ENCODE results near the gene KLHL11. TPM values are rescaled to one million over a fixed set of nuclear protein-coding genes. Genes with fewer than 3 reads are reported as not detected.
"Not testable (repeated sequence)": the region's sequence is repeated elsewhere in the genome, so short reads cannot be mapped to it uniquely, and the experiment has no call there.

Gene KLHL11
- total RNA-seq, 1 donor from 2014 or later, result 6.8 TPM

DNA sequence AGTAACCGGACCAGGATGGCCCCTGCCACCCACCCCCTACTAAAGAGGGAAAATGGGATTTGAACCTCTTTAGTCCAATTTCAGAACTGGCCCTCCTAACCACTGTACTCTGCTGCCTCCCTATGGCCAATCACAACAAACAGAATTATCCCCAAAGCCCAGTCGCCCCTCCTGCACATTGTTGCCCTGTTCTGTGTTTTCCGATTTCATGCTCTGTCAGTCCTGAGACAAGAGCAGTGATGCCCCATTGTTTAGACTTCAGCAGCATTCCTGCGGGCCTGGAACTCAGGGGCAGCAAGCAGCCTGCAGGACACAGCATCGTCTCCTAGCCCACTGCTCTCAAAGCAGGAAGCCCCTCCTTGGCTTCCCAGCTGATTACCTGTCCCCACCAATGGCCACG lies 20.5 kb upstream of the KLHL11 start:
- peak; percentile 41 for ATAC-seq

- no peak for ATAC-seq
These were observed 17.5 kb upstream of the KLHL11 start for GRCh38 chr17:41882756-41883155.

DNA sequence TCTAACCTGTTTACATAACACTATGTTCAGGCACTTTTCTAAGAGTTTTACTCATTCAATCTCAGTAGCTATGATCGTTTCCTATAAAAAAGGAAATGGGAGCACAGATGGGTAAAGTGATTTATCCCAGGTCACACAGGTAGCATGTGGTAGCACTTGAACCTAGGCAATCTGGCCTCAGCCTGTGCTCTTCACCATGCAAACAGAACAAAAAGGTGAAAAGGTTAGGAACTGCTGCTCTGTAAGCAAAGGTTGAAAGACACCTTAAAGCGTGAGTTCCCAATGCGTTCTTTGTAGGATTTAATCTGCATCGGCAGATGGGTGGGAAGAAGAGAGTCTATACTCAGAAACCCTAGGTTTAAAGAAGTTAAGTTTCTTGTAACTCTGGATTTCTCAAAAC lies 14.9 kb upstream of the KLHL11 start:
- no peak for ATAC-seq

DNA sequence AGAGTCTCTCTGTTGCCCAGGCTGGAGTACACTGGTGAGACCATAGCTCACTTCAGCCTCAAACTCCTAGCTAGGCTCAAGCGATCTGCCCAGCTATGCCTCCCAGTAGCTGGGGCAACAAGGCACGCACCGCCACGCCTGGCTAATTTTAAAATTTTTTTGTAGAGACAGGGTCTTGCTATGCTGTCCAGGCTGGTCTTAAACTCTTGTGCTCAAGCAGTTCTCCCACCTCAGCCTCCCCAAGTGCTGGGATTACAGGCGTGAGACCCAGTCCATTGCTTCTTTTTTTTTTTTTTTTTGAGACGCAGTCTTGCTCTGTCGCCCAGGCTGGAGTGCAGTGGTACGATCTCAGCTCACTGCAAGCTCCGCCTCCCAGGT lies 9.1 kb upstream of the KLHL11 start:
- ATAC-seq, result not testable (repeated sequence)

GRCh38 chr17:41873559-41874292 lies 8.5 kb upstream of the KLHL11 start:
- ATAC-seq, result no peak

GRCh38 chr17:41871789-41872188 lies 6.6 kb upstream of the KLHL11 start:
- no peak for ATAC-seq

- no peak for ATAC-seq
These were observed 5.4 kb upstream of the KLHL11 start for GRCh38 chr17:41870627-41871026.

- ATAC-seq, result no peak
These were observed 4.9 kb upstream of the KLHL11 start for GRCh38 chr17:41870097-41870496.

GRCh38 chr17:41869426-41869825 lies 4.2 kb upstream of the KLHL11 start:
- peak; percentile 60 for ATAC-seq

GRCh38 chr17:41868568-41868967 lies 3.3 kb upstream of the KLHL11 start:
- no peak for ATAC-seq

DNA sequence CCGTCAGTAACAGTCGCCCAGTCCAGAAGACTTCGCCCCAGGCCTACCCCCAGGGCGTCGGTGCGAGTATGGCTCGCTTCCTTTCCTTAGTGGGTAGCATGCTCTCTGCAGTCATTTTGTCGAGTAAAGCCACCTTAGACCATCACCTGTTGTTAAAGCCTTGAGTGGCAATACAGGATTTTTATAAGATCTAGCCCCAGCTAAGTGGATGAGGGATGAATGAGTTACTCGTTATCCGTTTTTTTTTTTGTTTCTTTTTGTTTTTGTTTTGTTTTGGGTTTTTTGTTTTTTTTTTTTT lies 322 bp upstream of the KLHL11 start:
- no peak for ATAC-seq

DNA sequence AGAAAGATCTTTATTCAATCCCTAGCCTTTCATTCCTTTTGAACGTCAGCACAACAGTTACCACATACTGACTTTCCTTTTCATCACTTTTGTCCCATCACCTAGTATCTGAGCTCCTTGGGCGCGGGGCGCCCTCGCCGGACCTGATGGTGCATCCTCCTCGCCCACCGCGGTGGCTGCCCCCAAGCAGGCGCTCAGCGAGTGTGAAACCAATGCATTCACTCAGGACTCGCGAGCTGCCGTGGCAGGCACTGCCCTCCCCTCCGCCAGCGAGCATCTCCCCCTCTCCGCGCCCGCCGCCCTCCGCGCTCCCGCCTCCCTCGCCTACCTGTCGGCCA lies 756 bp downstream of the KLHL11 start:
- no peak for ATAC-seq

GRCh38 chr17:41863074-41863848 lies 2.0 kb downstream of the KLHL11 start:
- no peak for ATAC-seq

- no peak for ATAC-seq
These were observed 4.8 kb downstream of the KLHL11 start for GRCh38 chr17:41860254-41860931.

- ATAC-seq, result peak; percentile 51
These were observed 13.8 kb downstream of the KLHL11 start for GRCh38 chr17:41851382-41851781.

DNA sequence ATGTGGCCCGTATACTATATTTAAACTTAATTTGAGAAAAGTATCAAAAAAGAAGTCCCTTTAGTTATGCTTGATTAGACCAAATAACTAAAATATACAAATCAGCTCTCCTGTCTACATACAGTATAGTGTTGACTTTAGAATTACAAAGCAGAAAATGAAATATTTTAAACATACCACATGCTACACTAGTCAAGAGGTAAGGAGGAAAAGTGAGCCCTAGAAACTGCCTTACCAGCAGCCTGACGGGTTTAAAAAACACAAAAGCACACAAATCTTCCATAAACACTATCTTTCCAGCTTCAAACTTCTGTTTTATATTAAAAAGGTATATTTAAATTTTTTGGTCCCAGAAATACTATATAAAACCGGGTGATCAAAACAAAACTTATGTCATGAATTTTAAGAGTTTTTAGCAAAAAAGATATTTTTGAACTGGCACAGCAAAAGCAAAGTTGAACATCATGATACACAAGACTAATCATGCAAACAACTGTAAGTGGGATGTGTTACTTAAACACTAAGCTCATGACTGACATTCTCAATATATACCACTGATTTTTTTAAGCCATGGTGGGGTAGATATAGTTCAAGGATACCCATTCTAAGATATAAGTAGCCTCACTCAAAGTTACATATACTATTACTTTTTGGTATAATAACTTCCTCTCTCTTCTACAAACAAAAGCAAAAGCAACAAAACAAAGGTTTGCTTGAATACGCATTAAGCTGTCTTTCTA lies 15.8 kb downstream of the KLHL11 start:
- no peak for ATAC-seq

DNA sequence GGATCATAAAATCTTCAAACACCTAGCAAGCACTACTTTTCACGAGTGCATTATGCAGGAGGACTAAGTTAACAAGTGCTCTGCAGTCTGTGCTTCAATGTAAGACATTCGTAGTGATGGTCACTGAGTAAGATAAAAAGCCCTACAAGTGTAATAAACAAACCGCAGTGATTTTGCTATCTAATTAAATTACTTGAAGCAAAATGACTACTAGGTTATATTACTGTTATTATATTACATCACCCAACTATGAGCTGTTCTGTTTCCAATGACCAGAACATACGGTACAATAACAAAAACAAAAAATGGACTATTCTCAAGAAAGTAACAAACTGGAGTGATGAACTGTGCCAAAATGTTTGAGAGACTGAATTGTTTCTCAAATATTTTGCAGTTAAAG lies 16.4 kb downstream of the KLHL11 start:
- no peak for ATAC-seq

DNA sequence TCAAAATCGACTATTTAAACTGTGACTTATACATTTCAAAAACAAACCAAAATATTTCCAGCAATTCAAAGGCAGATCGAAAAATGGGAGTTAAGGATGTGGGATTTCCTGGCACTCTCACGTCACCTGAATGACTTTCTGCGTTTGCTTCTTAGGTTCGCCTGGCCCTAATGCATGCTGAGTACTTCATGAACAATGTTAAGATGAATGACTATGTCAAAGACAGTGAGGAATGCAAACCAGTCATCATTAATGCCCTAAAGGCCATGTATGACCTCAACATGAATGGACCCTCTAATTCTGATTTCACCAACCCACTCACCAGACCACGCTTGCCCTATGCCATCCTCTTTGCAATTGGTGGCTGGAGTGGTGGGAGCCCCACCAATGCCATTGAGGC lies 20.3 kb downstream of the KLHL11 start:
- no peak for ATAC-seq

DNA sequence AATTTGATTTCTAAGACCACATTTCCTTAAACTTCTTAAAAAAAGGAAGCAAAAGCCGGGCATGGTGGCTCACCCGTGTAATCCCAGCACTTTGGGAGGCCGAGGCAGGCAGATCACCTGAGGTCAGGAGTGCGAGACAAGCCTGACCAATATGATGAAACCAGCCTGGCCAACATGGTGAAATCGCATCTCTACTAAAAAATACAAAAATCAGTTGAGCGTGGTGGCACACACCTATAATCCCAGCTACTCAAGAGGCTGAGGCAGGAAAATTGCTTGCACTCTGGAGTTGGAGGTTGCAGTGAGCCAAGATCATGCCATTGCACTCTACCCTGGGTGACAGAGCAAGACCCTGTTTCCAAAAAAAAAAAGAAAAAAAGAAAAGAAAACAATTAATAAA lies 24.4 kb downstream of the KLHL11 start:
- ATAC-seq, result not testable (repeated sequence)

GRCh38 chr17:41839448-41839847 lies 25.8 kb downstream of the KLHL11 start:
- ATAC-seq, result not testable (repeated sequence)

DNA sequence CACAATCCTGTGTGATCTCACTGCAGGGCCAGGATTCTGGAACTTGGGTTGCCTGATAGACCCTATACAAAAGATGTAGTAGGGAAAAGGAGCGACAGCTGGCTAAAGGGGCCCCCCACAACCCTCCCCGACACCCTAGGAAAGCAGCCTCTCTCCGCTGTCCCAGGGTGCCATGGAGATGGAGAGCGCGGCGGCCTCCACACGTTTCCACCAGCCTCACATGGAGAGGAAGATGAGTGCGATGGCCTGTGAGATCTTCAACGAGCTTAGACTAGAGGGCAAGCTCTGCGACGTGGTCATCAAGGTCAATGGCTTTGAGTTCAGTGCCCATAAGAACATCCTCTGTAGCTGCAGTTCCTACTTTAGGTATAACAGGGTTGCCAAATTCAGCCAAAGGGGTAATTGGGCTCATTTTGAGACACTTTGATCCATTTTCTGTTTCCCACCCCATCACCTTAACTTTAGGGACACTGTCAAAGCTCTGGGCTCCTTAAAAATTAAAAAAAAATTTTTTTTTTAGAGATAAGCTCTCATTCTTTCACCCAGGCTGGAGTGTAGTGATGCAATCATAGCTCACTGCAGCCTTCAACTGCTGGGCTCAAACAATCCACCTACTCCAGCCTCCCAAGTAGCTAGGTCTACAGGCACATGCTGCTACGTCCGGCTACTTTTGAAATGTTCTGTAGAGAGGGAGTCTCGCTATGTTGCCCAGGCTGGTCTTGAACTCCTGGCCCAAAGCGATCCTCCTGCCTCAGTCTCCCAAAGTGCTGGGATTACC lies 27.3 kb downstream of the KLHL11 start, which contains the start of gene KLHL10:
TSS of gene KLHL10 (plus strand) at position 65 of the 778 bp plus-strand sequence. CDS start at position 173, 108 bp downstream.
- no peak for ATAC-seq

DNA sequence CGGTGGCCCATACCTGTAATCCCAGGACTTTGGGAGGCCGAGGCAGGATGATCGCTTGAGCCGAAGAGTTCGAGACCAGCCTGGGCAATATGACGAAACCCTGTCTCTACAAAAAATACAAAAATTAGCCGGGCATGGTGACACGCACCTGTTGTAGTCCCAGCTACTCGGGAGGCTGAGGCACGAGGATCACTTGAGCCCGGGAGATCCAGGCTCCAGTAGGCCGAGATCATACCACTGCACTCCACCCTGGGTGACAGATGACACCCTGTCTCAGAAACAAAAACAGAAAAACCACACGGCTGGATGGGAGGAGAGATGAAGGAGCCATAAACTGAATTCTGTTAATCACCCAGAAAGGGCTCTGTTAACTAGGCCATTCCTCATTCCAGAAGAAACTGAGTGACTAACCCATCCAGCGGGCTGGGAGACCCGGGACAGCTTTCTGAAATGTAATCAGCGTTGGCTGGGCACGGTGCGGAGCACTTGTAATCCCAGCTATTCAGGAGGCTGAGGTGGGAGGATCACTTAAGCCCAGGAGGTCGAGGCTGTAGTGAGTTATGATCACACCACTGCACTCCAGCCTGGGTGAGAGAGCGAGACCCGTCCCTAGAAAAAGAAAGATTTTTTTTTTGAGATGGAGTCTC lies 28.6 kb downstream of the KLHL11 start:
- no peak for ATAC-seq
